ENCODE measurements around the gene PPP1R1C.

The PPP1R1C gene

GRCh38 chr2:182115258-182115657 lies 129.6 kb downstream of the PPP1R1C start:
- no peak for DNase-seq

- DNase-seq, result no peak
Measured at GRCh38 chr2:182116774-182117173, 131.1 kb downstream of the PPP1R1C start.

- no peak for DNase-seq
Measured at GRCh38 chr2:182117196-182117595, 131.5 kb downstream of the PPP1R1C start.

GRCh38 chr2:182128821-182129707 lies 143.4 kb downstream of the PPP1R1C start:
- DNase-seq, result no peak

DNA sequence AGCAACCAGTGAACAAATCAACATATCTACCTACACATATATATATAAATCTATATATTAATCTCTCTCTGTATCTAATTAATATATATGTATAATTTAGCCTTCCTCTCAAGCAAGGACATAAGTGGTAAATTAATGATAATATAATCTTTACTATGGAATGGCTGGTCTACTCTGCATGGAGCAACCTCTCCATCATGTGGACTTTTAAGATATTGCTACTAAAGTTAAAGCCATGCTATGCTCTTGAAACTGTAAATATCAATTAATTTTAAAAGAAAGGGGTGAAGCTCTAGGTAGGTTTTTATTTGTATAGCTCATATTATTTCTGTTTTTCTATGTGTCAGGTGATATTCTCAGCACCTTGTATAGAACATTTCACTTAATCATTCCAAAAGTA lies 147.0 kb downstream of the PPP1R1C start:
- DNase-seq, result no peak

DNA sequence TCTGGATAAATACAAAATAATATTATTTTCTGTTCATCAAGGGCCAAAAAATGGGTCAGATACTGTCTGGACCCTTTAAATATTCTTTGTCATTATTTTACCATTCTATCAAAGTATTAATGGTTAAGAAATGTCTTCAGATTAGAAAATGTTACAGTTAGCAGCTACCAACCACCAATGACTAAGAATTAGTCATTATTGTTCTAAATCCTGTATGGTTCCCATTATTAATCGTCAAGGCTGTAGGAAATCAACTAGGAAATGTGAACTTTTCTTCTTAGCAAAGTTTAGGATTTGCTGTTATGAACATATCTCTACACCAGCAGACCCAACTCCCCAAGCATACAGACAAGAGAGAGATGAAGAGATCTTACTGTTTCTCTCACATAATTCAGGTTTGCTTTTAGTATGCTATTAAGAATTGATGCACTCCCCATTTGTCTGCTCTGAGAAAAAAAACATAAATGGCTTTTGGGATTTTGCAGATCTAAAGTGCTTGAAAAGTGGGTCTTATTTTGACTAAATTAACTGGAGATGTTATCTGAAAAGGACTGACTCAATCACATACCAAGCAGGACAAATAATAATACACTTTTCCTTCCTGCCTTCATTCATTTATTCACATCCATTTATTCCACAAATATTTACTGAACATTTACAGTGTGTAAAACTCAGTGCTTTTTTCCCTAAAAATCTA lies 147.7 kb downstream of the PPP1R1C start:
- DNase-seq, result peak; percentile 36

- DNase-seq, result no peak
Measured at GRCh38 chr2:182134201-182134600, 148.5 kb downstream of the PPP1R1C start.

DNA sequence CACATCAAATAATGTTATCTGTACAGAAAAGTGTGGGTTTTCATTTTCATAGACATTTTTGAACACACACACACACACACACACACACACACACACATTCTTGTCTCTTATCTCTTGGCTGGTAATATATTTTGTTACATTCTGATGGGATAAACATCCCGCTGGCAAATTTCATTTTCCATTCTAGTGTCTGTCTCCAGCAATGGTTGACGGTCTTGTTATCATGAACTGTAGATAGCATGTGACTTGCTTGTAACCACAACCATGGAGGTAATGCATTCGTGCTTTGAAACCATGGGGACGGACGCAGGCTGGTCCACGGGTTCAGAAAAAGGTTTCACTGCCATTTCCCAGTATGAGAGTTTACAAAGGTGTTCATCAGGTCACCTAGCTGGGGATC lies 156.4 kb downstream of the PPP1R1C start:
- DNase-seq, result no peak

- DNase-seq, result no peak
Measured at GRCh38 chr2:182144041-182144775, 158.6 kb downstream of the PPP1R1C start.

DNA sequence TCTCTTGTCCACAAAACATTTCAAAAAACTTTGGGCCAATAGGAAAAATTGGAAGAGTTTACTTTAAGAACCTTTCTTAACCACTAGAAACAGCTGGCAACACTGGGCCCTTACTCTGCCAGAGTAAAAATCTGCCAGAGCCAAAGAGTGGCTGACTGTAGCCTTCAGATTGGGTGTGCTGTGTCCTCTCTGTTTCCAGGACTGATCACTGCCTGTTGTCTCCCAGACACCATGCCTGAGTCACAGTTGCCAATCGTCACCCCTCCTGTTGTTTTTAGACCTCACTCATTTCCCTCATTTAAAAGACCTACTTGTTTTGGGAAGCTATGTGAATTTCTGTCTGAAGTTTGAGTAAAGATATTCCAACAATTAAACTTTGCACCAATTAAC lies 159.1 kb downstream of the PPP1R1C start:
- DNase-seq, result no peak

- no peak for DNase-seq
Measured at GRCh38 chr2:182148344-182148743, 162.7 kb downstream of the PPP1R1C start.

DNA sequence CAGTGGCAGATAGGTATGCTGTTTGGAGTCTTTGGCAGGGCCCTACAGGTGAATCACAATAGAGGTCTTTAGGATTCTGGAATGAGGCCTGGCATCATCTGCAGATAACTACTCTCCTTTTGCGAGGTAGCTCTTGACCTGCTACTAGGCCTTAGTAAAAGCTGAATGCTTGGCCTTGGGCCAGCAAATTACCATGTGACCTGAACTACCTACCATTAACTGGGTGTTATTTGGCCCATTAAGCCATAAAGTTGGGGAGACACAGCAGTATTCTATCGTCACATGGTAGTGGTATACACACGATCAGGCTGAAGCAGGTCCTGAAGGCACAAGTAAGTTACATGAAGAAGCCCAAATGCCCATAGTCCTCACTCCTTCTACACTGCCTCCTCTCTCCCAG lies 178.2 kb downstream of the PPP1R1C start:
- no peak for DNase-seq

- DNase-seq, result no peak
Measured at GRCh38 chr2:182164686-182165085, 179.0 kb downstream of the PPP1R1C start.

GRCh38 chr2:182165202-182165601 lies 179.5 kb downstream of the PPP1R1C start:
- no peak for DNase-seq

DNA sequence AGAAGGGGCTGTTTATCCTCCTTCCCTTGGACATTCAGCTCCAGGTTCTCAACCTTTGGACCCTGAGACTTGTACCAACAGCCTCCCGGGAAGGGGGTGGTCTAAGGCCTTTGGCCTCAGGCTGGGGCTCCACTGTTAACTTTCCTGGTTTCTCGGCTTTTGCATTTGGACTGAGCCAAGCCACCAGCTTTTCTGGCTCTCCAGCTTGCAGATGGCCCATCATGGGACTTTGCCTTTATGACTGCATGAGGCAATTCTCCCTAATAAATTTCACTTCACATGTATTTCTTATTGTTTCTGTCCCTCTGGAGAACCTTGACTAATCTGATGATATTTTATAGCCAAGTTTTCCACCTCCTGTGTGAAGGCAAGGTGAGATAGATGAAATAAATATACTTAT lies 180.8 kb downstream of the PPP1R1C start:
- DNase-seq, result no peak

DNA sequence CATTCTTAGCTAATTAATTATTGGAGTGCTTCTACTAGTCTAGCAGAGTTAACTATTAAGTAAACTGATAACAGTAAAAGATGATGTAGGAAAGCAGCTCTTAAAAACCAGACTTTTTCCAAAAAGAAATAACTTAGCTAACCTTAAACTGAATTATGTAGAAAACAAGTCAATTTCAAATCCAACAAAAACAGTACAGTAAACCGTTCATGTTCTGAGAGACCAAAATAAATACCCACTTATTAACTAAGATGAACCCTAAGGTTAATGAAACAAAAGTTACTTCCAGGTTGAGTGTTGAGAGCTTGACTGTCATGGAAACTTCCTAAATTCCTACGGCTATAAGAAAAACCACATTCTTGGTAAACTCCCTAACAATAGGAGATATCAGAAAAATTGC lies 181.2 kb downstream of the PPP1R1C start:
- DNase-seq, result no peak

Measured in fibroblast of skin of scalp (primary cell).